Right atrium auricular region (tissue), 2 donors: ENCODE results near the gene AGRN. TPM values are rescaled to one million over a fixed set of nuclear protein-coding genes. Genes with fewer than 3 reads are reported as not detected.

ENCODE experiments used
- DNase-seq: peaks from one replicate; pipeline ENCODE4 v3.0.0-alpha.2; 2019; ENCODE audit warnings: low spot score
- H3K27ac ChIP-seq, 2 donors: fragments of 200-600 bp; sonication (generic); 1 replicate in 1 of 2; 2 replicates in 1 of 2; pipeline ENCODE4 v1.5.1; 2016 to 2019
- H3K27me3 ChIP-seq, 2 donors: fragments of 200-600 bp; sonication (generic); one replicate each; pipeline versions ENCODE4 v1.5.1 to v1.6.0; 2017 to 2019
- H3K36me3 ChIP-seq: fragments of 200-600 bp; sonication (generic); one replicate; pipeline ENCODE4 v1.5.1; 2016
- H3K4me1 ChIP-seq, 2 donors: fragments of 200-600 bp; sonication (generic); one replicate each; pipeline versions ENCODE4 v1.5.1 to v1.6.0; 2017 to 2019
- H3K4me3 ChIP-seq, 2 donors: fragments of 200-600 bp; sonication (generic); 1 replicate in 1 of 2; 2 replicates in 1 of 2; pipeline ENCODE4 v1.5.1; 2017 to 2019; ENCODE audit warnings: mild to moderate bottlenecking in 1 of 2, moderate library complexity in 1 of 2
- H3K9me3 ChIP-seq, 2 donors: fragments of 200-600 bp; sonication (generic); one replicate each; pipeline ENCODE4 v1.5.1; 2019
- CTCF ChIP-seq, 2 donors: fragments of 200-600 bp; sonication (generic); IDR thresholded peaks; one replicate each; pipeline ENCODE4 v1.5.1; 2019; ENCODE audit warnings: antibody characterized with exemption in 2 of 2
- total RNA-seq, 2 donors: library from RNA; depleted of rRNA; stranded (reverse); fragments of >200 nt; gene quantifications; one replicate each; pipeline ENCODE4 v1.1.0, GENCODE V29; 2016

AGRN gene
- total RNA-seq, 2 donors from 2014 or later, result 22.5 to 27.9 TPM

- Histone ChIP-seq H3K27ac (no peak overlapping the region), H3K4me1 (peaks cover 0 to 40% of the 10 kb centered on the region in 2 donors), H3K27me3 (peaks cover 0 to 4% of the 10 kb centered on the region in 2 donors), H3K36me3 (no peaks in the 10 kb centered on the region), H3K9me3 (no peaks in the 10 kb centered on the region), H3K4me3 (no peak overlapping the region)
- no peak for DNase-seq
- TF ChIP-seq CTCF (IDR thresholded peaks at IDR 0.05), result no peak
Observed at GRCh38 chr1:1031659-1032235, 11.8 kb downstream of the AGRN start.

GRCh38 chr1:1032424-1032823, 12.5 kb downstream of the AGRN start:
- TF ChIP-seq CTCF (IDR thresholded peaks at IDR 0.05), result no peak
- H3K4me3 ChIP-seq, result peak overlapping the region; percentile 26 to 59
- no peak overlapping the region for H3K27ac ChIP-seq
- H3K27me3 ChIP-seq, result peaks cover 0 to 4% of the 10 kb centered on the region in 2 donors
- no peaks in the 10 kb centered on the region for H3K36me3 ChIP-seq
- DNase-seq, result no peak
- H3K4me1 ChIP-seq, result peaks cover 0 to 37% of the 10 kb centered on the region in 2 donors
- no peaks in the 10 kb centered on the region for H3K9me3 ChIP-seq

DNA sequence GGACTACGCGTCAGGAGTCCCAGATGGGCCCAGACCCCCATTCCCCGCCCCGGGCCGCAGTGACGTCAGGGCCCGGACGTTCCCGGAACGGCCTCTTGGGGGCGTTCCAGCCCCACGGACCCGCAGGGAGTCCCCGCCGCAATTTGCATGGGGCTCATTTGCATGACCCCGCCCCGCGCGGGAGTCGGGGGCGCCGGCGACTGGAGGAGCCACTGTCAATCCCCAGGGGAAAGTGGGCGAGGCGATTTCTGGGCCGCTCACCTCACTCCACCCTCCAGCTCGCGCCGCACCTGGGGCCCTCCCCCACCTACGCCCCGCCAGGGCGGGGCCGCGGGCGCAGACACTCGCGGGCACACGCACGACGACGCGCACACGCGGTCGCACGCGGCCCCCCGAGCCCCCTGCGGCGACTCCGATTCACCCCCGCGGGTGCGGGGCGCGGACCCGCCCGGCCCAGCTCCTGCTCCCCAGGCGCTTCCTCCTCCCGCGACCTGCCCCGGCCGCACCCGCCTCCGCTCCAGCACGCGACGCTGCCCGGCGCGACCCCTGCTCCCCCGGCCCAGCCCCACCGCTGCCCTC, 13.2 kb downstream of the AGRN start:
- Histone ChIP-seq H3K27ac (no peak overlapping the region), H3K36me3 (no peaks in the 10 kb centered on the region), H3K27me3 (peaks cover 0 to 4% of the 10 kb centered on the region in 2 donors), H3K4me1 (peaks cover 0 to 37% of the 10 kb centered on the region in 2 donors), H3K9me3 (no peaks in the 10 kb centered on the region), H3K4me3 (peak overlapping the region; percentile 26 to 59)
- peak; percentile 55 to 81 for TF ChIP-seq CTCF (IDR thresholded peaks at IDR 0.05)
- peak; percentile 61 for DNase-seq

DNA sequence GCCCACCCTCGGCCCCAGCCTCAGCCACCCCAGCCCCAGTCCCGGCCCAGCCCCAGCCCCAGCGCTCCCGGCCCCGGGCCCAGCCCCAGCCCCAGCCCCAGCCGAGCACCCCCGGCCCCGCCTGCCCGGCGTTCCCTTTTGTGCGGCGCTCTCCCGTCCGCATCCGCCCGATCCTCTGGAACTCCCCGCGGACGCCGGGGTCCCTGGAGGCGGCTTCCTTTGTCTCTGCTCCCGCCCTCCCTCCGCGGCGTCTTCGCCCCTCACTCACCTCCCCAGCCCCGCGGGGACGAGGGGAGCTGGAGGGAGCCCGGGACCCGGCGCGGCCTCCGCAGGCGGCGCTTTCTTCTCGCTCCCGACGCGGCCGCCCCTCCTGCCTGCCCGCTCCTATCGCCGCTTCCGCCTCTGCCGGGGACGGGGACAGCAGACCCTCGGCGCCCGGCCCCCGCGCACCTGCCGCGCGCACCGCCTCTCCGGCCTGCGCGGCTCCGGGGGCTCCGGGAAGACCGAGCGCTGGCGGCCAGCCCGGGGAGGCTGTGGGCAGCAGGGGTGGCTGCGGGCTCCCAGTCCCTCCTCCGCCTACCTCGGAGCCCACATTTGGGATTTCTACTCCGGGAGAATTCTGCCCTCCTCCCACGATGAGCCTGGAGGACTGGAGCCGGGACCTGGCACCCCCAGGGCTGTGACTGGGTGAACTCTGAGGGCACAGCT, 14.0 kb downstream of the AGRN start:
- Histone ChIP-seq H3K4me1 (peaks cover 0 to 38% of the 10 kb centered on the region in 2 donors), H3K36me3 (no peaks in the 10 kb centered on the region), H3K4me3 (peak overlapping the region; percentile 26 to 59), H3K27ac (no peak overlapping the region), H3K9me3 (no peaks in the 10 kb centered on the region), H3K27me3 (peaks cover 0 to 4% of the 10 kb centered on the region in 2 donors)
- TF ChIP-seq CTCF (IDR thresholded peaks at IDR 0.05), result no peak
- DNase-seq, result no peak

DNA sequence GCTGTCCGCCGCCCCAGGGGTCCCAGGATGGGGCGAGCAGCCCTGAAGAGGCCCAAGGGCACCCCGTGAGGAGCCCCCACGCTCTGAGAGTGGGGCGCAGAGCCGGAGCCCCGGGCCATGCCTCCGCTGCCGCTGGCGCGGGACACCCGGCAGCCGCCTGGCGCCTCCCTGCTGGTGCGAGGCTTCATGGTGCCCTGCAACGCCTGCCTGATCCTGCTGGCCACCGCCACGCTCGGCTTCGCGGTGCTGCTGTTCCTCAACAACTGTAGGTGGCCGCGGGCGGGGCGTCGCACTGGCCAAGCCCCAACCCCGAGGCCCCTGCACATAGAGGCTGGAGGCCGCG, 14.5 kb downstream of the AGRN start:
- Histone ChIP-seq H3K27ac (no peak overlapping the region), H3K36me3 (no peaks in the 10 kb centered on the region), H3K4me3 (peak overlapping the region; percentile 26 to 59), H3K9me3 (no peaks in the 10 kb centered on the region), H3K27me3 (peaks cover 0 to 4% of the 10 kb centered on the region in 2 donors), H3K4me1 (peaks cover 0 to 43% of the 10 kb centered on the region in 2 donors)
- no peak for DNase-seq
- TF ChIP-seq CTCF (IDR thresholded peaks at IDR 0.05), result no peak
